ENCODE results near the gene ZDHHC17.
A peak's percentile ranks its signal among the peaks of the same experiment; 100 is the strongest.

The ZDHHC17 gene

GRCh38 chr12:76879710-76880518 lies 116.0 kb downstream of the ZDHHC17 start:
- no peak for DNase-seq

- no peak for DNase-seq
These were observed 116.7 kb downstream of the ZDHHC17 start for GRCh38 chr12:76880519-76881023.

DNA sequence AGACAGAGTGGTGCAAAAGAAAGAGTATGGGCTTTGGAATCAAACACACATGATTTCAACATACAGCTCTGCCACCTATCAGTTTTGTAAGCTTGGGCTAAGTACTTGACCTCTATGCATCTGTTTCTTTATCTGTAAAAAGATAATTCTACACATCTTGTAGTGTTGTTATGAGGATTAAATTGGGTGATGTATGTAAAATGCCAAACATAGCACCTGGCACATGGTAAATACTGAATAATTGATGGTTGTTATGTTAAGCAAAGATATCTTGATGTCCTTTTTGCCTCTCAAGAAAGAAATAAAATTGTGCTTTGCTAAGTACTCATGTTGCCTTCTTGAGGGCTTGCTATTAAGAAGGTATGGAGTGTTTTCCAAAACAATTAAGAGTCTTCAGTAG lies 117.2 kb downstream of the ZDHHC17 start:
- DNase-seq = no peak

GRCh38 chr12:76882367-76882766 lies 118.5 kb downstream of the ZDHHC17 start:
- no peak for DNase-seq

GRCh38 chr12:76883151-76883550 lies 119.2 kb downstream of the ZDHHC17 start:
- DNase-seq = no peak

DNA sequence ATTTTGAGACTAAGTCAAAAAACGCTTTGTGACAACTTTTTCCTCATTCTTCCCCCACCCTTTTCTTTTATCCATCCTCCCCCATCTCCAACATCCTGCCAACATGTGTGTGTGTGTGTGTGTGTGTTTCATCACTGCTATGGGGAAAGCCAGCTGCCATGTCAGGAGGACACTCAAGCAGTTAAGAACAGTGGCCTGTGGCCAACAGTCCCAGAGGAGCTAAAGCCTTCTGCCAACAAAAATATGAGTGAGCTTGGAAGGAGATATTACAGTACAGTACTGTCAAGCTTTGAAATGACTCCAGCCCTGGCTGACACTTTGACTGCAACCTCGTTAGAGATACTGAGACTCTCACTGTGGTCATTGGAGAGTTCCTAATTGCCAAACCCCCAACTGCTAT lies 119.9 kb downstream of the ZDHHC17 start:
- no peak for DNase-seq

DNA sequence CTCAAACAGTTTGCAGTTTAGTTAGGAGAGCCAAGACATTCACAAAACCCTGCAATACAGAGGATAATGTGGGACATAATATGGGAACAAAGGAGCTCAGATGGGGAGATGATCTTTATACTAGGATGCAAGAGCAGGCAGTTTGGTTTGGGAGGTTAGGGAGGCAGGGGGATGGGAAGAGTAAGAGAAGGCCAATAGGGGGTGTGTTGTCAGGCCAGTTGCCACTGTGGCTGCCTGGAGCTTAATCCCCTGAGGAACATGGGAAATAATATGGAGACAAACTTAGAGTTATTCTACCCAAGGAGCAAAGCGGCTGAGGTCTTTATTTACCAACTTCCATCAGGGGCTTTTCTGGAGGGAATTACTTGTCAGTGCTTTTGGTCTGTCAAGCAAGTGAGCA lies 124.9 kb downstream of the ZDHHC17 start:
- DNase-seq = no peak

- peak in 1 of 4 experiments; percentile 27 for DNase-seq
These were observed 126.5 kb downstream of the ZDHHC17 start for GRCh38 chr12:76890151-76891143.

GRCh38 chr12:76891609-76892008 lies 127.7 kb downstream of the ZDHHC17 start:
- DNase-seq = no peak

DNA sequence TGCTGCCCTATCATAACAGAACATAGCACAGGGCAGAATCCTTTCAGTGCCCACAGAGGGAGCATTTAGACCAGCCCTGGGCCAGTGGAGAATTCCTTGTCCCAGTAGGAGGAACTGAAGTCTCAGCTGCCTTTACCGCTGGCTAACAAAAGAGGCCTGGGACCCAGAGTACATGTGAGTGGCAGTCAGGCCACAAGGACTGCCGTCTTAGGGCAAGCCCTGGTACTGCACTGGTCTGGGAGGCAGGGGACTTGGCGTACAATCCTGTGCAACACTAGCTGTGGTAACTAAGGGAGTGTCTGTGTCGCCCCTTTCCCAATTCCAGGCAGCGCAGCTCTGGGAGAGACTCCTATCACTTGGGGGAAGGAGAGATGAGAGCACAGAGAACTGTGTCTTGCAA lies 131.9 kb downstream of the ZDHHC17 start:
- no peak for DNase-seq

- DNase-seq = no peak
These were observed 132.4 kb downstream of the ZDHHC17 start for GRCh38 chr12:76896274-76896673.

DNA sequence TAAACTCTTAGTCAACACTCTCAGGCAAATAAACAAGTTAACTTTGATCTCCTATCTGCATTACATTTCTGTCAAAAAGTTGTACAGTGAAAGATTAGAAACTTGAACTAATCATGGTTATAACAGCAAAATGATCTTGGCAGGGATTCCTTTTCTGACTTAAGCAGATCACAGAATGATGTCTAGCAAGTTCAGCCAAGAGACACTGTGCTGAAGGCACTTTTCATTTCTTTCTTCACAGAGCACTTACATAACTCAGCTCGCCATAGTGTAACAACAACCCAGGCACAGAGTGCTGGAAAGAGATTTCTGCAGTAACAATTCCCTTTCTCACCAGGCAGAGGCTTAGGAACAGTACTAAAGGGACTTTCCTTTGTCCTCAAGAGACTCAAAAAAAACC lies 134.5 kb downstream of the ZDHHC17 start:
- DNase-seq = no peak

- DNase-seq = no peak
These were observed 135.6 kb downstream of the ZDHHC17 start for GRCh38 chr12:76899522-76899921.

GRCh38 chr12:76901628-76902380 lies 137.9 kb downstream of the ZDHHC17 start:
- DNase-seq = no peak

Data from activated naive CD4-positive, alpha-beta T cell (primary cell).